ENCODE data around the gene CBL. TPM values are rescaled to one million over a fixed set of nuclear protein-coding genes. Genes with fewer than 3 reads are reported as not detected.

CBL gene
- total and polyA plus RNA-seq, 2 experiments from 2014 or later: 31.6 to 67.6 TPM

GRCh38 chr11:119309411-119309810 lies 103.3 kb downstream of the CBL start:
- peaks cover 18% of the 10 kb centered on the region for H3K27me3 Mint-ChIP-seq (ENCODE audit: insufficient read depth, low read depth, poor library complexity)
- no peak overlapping the region for H2AFZ ChIP-seq
- no peak for ATAC-seq
- no peaks in the 10 kb centered on the region for H3K79me2 ChIP-seq (replicated peaks; ENCODE audit: insufficient read depth)
- H3K36me3 Mint-ChIP-seq (ENCODE audit: low read depth): peaks cover 25% of the 10 kb centered on the region; the same call in 2 of the 3 replicates
- H3K4me3 ChIP-seq: no peak overlapping the region
- H3K36me3 ChIP-seq (ENCODE audit: insufficient read depth): peaks cover 10% of the 10 kb centered on the region; the same call in 1 of the 2 replicates
- 0 out of 2 replicates have a peak, but pooled peaks cover 4% of the 10 kb centered on the region for H3F3A ChIP-seq (replicated peaks; ENCODE audit: low read depth)
- H3K4me1 ChIP-seq (ENCODE audit: insufficient read depth): peaks cover 14% of the 10 kb centered on the region; the same call in 1 of the 2 replicates
- TF ChIP-seq ETS1 (IDR thresholded peaks at IDR 0.05) (no peak), EZH2 (IDR thresholded peaks at IDR 0.05; ENCODE audit: low read depth, unreplicated experiment) (no peak), JUNB (IDR thresholded peaks at IDR 0.05; ENCODE audit: unreplicated experiment) (no peak), CREB1 (CRISPR knock-in tag; IDR thresholded peaks at IDR 0.05; ENCODE audit: low read depth) (no peak), ZNF331 (CRISPR knock-in tag; IDR thresholded peaks at IDR 0.05; ENCODE audit: low read depth) (no peak)
- no peak overlapping the region for H3K4me3 Mint-ChIP-seq
- DNase-seq (ENCODE audit: low spot score): no peak
- no peaks in the 10 kb centered on the region for H3K27me3 ChIP-seq (ENCODE audit: insufficient read depth)
- no peak overlapping the region for H3K27ac ChIP-seq (ENCODE audit: low read depth)
- H3K9me3 Mint-ChIP-seq: no peaks in the 10 kb centered on the region
- no peak overlapping the region for H3K4me2 ChIP-seq
- H3K27ac Mint-ChIP-seq: no peak overlapping the region
- H3K4me1 Mint-ChIP-seq: peaks cover 17% of the 10 kb centered on the region
- H3K9me2 ChIP-seq (ENCODE audit: insufficient read depth): no peaks in the 10 kb centered on the region
- H4K20me1 ChIP-seq (replicated peaks; ENCODE audit: insufficient read depth): peaks cover 11% of the 10 kb centered on the region

- Mint-ChIP-seq H3K27ac (no peak overlapping the region), H3K4me3 (no peak overlapping the region), H3K27me3 (ENCODE audit: insufficient read depth, low read depth, poor library complexity) (peaks cover 25% of the 10 kb centered on the region), H3K36me3 (ENCODE audit: low read depth) (peaks cover 21% of the 10 kb centered on the region; the same call in 2 of the 3 replicates), H3K4me1 (peaks cover 19% of the 10 kb centered on the region), H3K9me3 (no peaks in the 10 kb centered on the region)
- Histone ChIP-seq H3K4me2 (no peak overlapping the region), H3K4me3 (no peak overlapping the region), H2AFZ (no peak overlapping the region), H3K27me3 (ENCODE audit: insufficient read depth) (peaks cover 7% of the 10 kb centered on the region), H3K36me3 (ENCODE audit: insufficient read depth) (peaks cover 7% of the 10 kb centered on the region; the same call in 1 of the 2 replicates), H3K27ac (ENCODE audit: low read depth) (no peak overlapping the region), H3F3A (replicated peaks; ENCODE audit: low read depth) (0 out of 2 replicates have a peak, but pooled peaks cover 3% of the 10 kb centered on the region), H4K20me1 (replicated peaks; ENCODE audit: insufficient read depth) (peaks cover 14% of the 10 kb centered on the region), H3K79me2 (replicated peaks; ENCODE audit: insufficient read depth) (no peaks in the 10 kb centered on the region), H3K4me1 (ENCODE audit: insufficient read depth) (peaks cover 20% of the 10 kb centered on the region; the same call in 1 of the 2 replicates), H3K9me2 (ENCODE audit: insufficient read depth) (no peaks in the 10 kb centered on the region)
- DNase-seq (ENCODE audit: low spot score) (no peak), ATAC-seq (no peak)
- no peak for TF ChIP-seq ZNF331 (CRISPR knock-in tag; IDR thresholded peaks at IDR 0.05; ENCODE audit: low read depth)
- TF ChIP-seq ZNF114 (CRISPR knock-in tag; IDR thresholded peaks at IDR 0.05): no peak
- no peak for TF ChIP-seq EZH2phosphoT487 (IDR thresholded peaks at IDR 0.05; ENCODE audit: unreplicated experiment)
- no peak for TF ChIP-seq NANOG (IDR thresholded peaks at IDR 0.05; ENCODE audit: borderline replicate concordance)
- TF ChIP-seq ZNF462 (CRISPR knock-in tag; IDR thresholded peaks at IDR 0.05): no peak
- no peak for TF ChIP-seq CTCF (conservative IDR thresholded peaks at IDR 0.05; ENCODE audit: low read depth in 2 of 2)
- TF ChIP-seq ETS1 (IDR thresholded peaks at IDR 0.05): no peak
These were observed 104.0 kb downstream of the CBL start for GRCh38 chr11:119309953-119310681.

Measured in GM23338 (cell line).